ENCODE measurements around the gene CARMIL1.

- no peak for TF ChIP-seq CTCF (conservative IDR thresholded peaks at IDR 0.05 in 1 of 2, IDR thresholded peaks at IDR 0.05 in 1 of 2; ENCODE audit: extremely low read depth in 1 of 2, insufficient read depth in 1 of 2, low read depth in 1 of 2, low read length in 2 of 2)
- no peak for TF ChIP-seq EZH2 (IDR thresholded peaks at IDR 0.05; ENCODE audit: borderline replicate concordance, low read length)
Measured at GRCh38 chr6:25635886-25636317, 356.7 kb downstream of the CARMIL1 start.
